HepG2 (cell line): Measurements from ENCODE around the gene HES2. TPM values are rescaled to one million over a fixed set of nuclear protein-coding genes. Genes with fewer than 3 reads are reported as not detected.

Experiments used
- ATAC-seq: fragments of 200-7000 bp; cut with Tn5 transposase; 3 replicates; pipeline ENCODE4 v1.9.1; 2020; ENCODE audit warnings: mild to moderate bottlenecking, moderate library complexity
- BruUV-seq: library from RNA; stranded (reverse); fragments of 400-500 nt; replicated peaks from 2 replicates; lab custom pipeline; 2021; lab: Mats Ljungman, UMichigan
- CTCF ChIA-PET: fragments of 300-600 bp; formaldehyde crosslinking; extraction: SDS; loops from one replicate; lab custom pipeline; 2021; ENCODE audit warnings: low total read pairs, inconsistent platforms, low intra/inter-chr PET ratio; lab: Yijun Ruan, JAX
- POLR2A ChIA-PET: fragments of 350-600 bp; sonication (Branson Sonifier 250); formaldehyde crosslinking; loops from one replicate; lab custom pipeline; 2020; ENCODE audit warnings: antibody characterized with exemption, inconsistent platforms; lab: Yijun Ruan, JAX
- DNase-seq: peaks from one replicate; pipeline ENCODE4 v3.0.0-alpha.2; 2015; ENCODE audit warnings: low spot score
- FAIRE-seq: peaks from 3 replicates; lab custom pipeline; 2011; peaks lifted over from hg19 to GRCh38; lab: Jason Lieb, UNC
- H2AFZ ChIP-seq: one replicate; pipeline ENCODE4 v1.6.1; 2011; ENCODE audit warnings: low read length, inconsistent platforms
- H3K27ac ChIP-seq: fragments of 300-600 bp; 3 replicates; pipeline ENCODE4 v1.8.0; 2011; ENCODE audit warnings: mixed run types, mild to moderate bottlenecking, mixed read lengths, low read length, inconsistent platforms; ENCODE audit not compliant: insufficient read depth; ENCODE audit errors: extremely low read length
- H3K27me3 ChIP-seq, 2 experiments: fragments of 200-600 bp in 1 of 2; 2 replicates in 1 of 2; 3 replicates in 1 of 2; pipeline versions ENCODE4 v1.6.0 to v1.8.0; 2011; ENCODE audit warnings: low read length in 2 of 2, mild to moderate bottlenecking in 2 of 2, moderate library complexity in 2 of 2, inconsistent platforms in 1 of 2; ENCODE audit not compliant: insufficient read depth in 2 of 2, control insufficient read depth in 1 of 2
- H3K36me3 ChIP-seq, 2 experiments: fragments of 200-600 bp in 1 of 2; replicated peaks in 1 of 2; 2 replicates in 1 of 2; 3 replicates in 1 of 2; pipeline versions ENCODE4 v1.5.1 to v1.8.0; 2011; ENCODE audit warnings: low read length in 2 of 2, inconsistent platforms in 1 of 2; ENCODE audit not compliant: insufficient read depth in 2 of 2, control insufficient read depth in 1 of 2
- H3K4me1 ChIP-seq: 2 replicates; pipeline ENCODE4 v1.5.1; 2012; ENCODE audit warnings: low read length, inconsistent platforms; ENCODE audit not compliant: insufficient read depth
- H3K4me2 ChIP-seq: 2 replicates; pipeline ENCODE4 v1.6.0; 2011; ENCODE audit warnings: low read depth, low read length, inconsistent platforms
- H3K4me3 ChIP-seq, 3 experiments: fragments of 200-600 bp in 1 of 3; sonication (generic), shearing (Covaris generic) in 1 of 3; replicated peaks in 1 of 3; 2 replicates each; pipeline ENCODE4 v1.5.1; 2011 to 2016; ENCODE audit warnings: low read length in 3 of 3, inconsistent platforms in 2 of 3, low read depth in 2 of 3, mild to moderate bottlenecking in 2 of 3, control low read depth in 1 of 3, mixed read lengths in 1 of 3; ENCODE audit not compliant: insufficient read depth in 1 of 3
- H3K79me2 ChIP-seq: one replicate; pipeline ENCODE4 v1.6.1; 2011; ENCODE audit warnings: low read length, inconsistent platforms; ENCODE audit not compliant: insufficient read depth
- H3K9ac ChIP-seq: 2 replicates; pipeline ENCODE4 v1.6.0; 2011; ENCODE audit warnings: mild to moderate bottlenecking, low read depth, low read length, inconsistent platforms; ENCODE audit not compliant: insufficient read depth
- H3K9me3 ChIP-seq: 2 replicates; pipeline ENCODE4 v1.5.1; 2012; ENCODE audit warnings: mild to moderate bottlenecking, low read length
- H4K20me1 ChIP-seq: 2 replicates; pipeline ENCODE4 v1.6.0; 2011; ENCODE audit warnings: inconsistent platforms, mild to moderate bottlenecking, low read length, moderate library complexity; ENCODE audit not compliant: insufficient read depth
- DRAP1 ChIP-seq: IDR thresholded peaks from 2 replicates; pipeline ENCODE4 v1.6.1; 2016; ENCODE audit warnings: missing genetic modification reagents, missing compliant biosample characterization
- EHMT2 ChIP-seq: fragments of 200-600 bp; sonication (generic); IDR thresholded peaks from 2 replicates; pipeline ENCODE4 v1.7.0; 2017; ENCODE audit warnings: antibody characterized with exemption, low read depth, low read length, borderline replicate concordance
- SNAPC4 ChIP-seq: sonication (generic); formaldehyde crosslinking; IDR thresholded peaks from 2 replicates; pipeline ENCODE4 v1.4.0; 2020; ENCODE audit warnings: mild to moderate bottlenecking, missing genetic modification reagents
- UBTF ChIP-seq: sonication (generic); formaldehyde crosslinking; IDR thresholded peaks from 2 replicates; pipeline ENCODE4 v1.4.0; 2020; ENCODE audit warnings: mild to moderate bottlenecking, missing genetic modification reagents
- ZNF142 ChIP-seq: sonication (generic); formaldehyde crosslinking; IDR thresholded peaks from 2 replicates; pipeline ENCODE4 v1.4.0; 2020; ENCODE audit warnings: missing genetic modification reagents
- ZNF326 ChIP-seq: sonication (generic); formaldehyde crosslinking; IDR thresholded peaks from 2 replicates; pipeline ENCODE4 v1.4.0; 2020; ENCODE audit warnings: missing genetic modification reagents, borderline replicate concordance
- ZNF44 ChIP-seq: sonication (generic); formaldehyde crosslinking; IDR thresholded peaks from 2 replicates; pipeline ENCODE4 v1.5.1; 2020; ENCODE audit warnings: mild to moderate bottlenecking, missing genetic modification reagents
- ZSCAN25 ChIP-seq: sonication (generic); formaldehyde crosslinking; IDR thresholded peaks from 2 replicates; pipeline ENCODE4 v1.8.0; 2022; ENCODE audit warnings: mild to moderate bottlenecking, missing genetic modification reagents
- WGBS: methylation state at CpG from one replicate; pipeline ENCODE4 v1.1.6; 2017; ENCODE audit warnings: low lambda C conversion rate; 5-methylcytosine and 5-hydroxymethylcytosine counted together
- in situ Hi-C: cut with HindIII; loops from 2 replicates; pipeline ENCODE4 v1.10.0; 2017; ENCODE audit warnings: low pct_unique_long_range_greater_than_20kb; ENCODE audit not compliant: extremely low pct_ligation_motif_present
- intact Hi-C: fragments of 100-400 bp; cut with micrococcal nuclease; formaldehyde crosslinking; loops from one replicate; pipeline ENCODE4 v1.10.0; 2022; ENCODE audit not compliant: unreplicated experiment
- polyA plus RNA-seq, 8 experiments: library from polyadenylated mRNA; depleted of rRNA in 3 of 8; stranded (reverse) in 7 of 8; unstranded in 1 of 8; fragments of >200 nt; fragmentation: Illumina TruSeq in 4 of 8; extraction: Trizol in 4 of 8; gene quantifications; 2 replicates each; pipeline versions ENCODE4 v1.2.1 to v1.2.3, GENCODE V29; 2011 to 2016; ENCODE audit warnings: low read depth in 4 of 8, missing spikeins in 1 of 8, mixed read lengths in 1 of 8; ENCODE audit not compliant: insufficient read depth in 1 of 8
- total RNA-seq, 5 experiments: library from RNA; depleted of rRNA; stranded (reverse); fragments of >200 nt; fragmentation: Illumina TruSeq; extraction: Trizol; gene quantifications; 2 replicates each; pipeline ENCODE4 v1.2.3, GENCODE V29; 2016; ENCODE audit warnings: low read depth in 1 of 5

Gene HES2
- total and polyA plus RNA-seq, 2 of the 13 experiments (the other 11 are each of a cell fraction or from before 2014, with no cell fraction given): 0.11 to 0.17 TPM

GRCh38 chr1:6467744-6468688 lies 48.3 kb upstream of the HES2 start:
- Histone ChIP-seq H3K9me3 (no peaks in the 10 kb centered on the region), H3K36me3 (no peaks in the 10 kb centered on the region), H3K4me3 (no peak overlapping the region), H3K4me1 (peaks cover 12% of the 10 kb centered on the region), H3K4me2 (no peak overlapping the region), H3K79me2 (no peaks in the 10 kb centered on the region), H2AFZ (no peak overlapping the region), H3K27ac (no peak overlapping the region), H3K27me3 (no peaks in the 10 kb centered on the region), H4K20me1 (no peaks in the 10 kb centered on the region), H3K9ac (no peak overlapping the region)
- intact Hi-C loops: no loop called here
- FAIRE-seq (no peak), DNase-seq (no peak), ATAC-seq (no peak)
- 83% methylated on average over 20 of the region's 30 CpGs for WGBS
- in situ Hi-C loops: no loop called here
- ChIA-PET POLR2A (no interaction called here), CTCF (no interaction called here)
- BruUV-seq: no TSS peak
- no peak for TF ChIP-seq ZSCAN25 (CRISPR knock-in tag)
- no peak for TF ChIP-seq ZNF142 (CRISPR knock-in tag)
- no peak for TF ChIP-seq SNAPC4 (CRISPR knock-in tag)
- TF ChIP-seq UBTF (CRISPR knock-in tag): no peak
- TF ChIP-seq EHMT2: no peak
- no peak for TF ChIP-seq ZNF326
- no peak for TF ChIP-seq ZNF44 (CRISPR knock-in tag)
- no peak for TF ChIP-seq DRAP1
